ENCODE results near the gene PCDH15. TPM values are rescaled to one million over a fixed set of nuclear protein-coding genes. Genes with fewer than 3 reads are reported as not detected.

PCDH15 gene
- total RNA-seq, 2 donors from 2014 or later, result 1.1 TPM; not detected in 1

DNA sequence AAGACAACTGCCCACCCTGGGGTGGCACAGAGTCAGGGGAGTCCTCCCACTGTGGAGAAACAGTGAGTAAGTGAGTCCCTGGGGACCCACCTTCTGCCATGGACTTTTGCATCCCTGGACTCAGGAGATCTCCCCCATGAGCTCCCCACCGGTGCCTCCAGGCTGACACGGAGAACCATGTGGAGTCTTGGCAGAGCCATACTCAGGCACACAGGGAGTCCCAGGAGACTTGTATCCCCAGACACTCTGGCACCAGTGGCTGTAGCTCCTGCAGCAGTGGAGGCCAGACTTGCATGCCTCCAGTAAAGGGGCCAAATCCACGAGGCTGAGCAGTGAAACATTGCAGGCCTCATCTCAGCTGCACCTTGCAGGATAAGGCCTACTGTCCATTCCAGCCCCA is 791.4 kb downstream of the PCDH15 start:
- 78% methylated on average over 3 of the region's 3 CpGs for WGBS
- H3K27me3 ChIP-seq (replicated peaks; ENCODE audit: insufficient read depth), result no peaks in the 10 kb centered on the region
- no peak for DNase-seq (ENCODE audit: low spot score)
- no peak overlapping the region for H3K27ac ChIP-seq
- no peaks in the 10 kb centered on the region for H3K36me3 ChIP-seq
- no peak overlapping the region for H3K4me3 ChIP-seq
- intact Hi-C loops (cut with DNase I), result no loop called here
- TF ChIP-seq POLR2A (IDR thresholded peaks at IDR 0.05) (no peak), POLR2AphosphoS5 (IDR thresholded peaks at IDR 0.05) (no peak)
- TF ChIP-seq, protein P1, sequence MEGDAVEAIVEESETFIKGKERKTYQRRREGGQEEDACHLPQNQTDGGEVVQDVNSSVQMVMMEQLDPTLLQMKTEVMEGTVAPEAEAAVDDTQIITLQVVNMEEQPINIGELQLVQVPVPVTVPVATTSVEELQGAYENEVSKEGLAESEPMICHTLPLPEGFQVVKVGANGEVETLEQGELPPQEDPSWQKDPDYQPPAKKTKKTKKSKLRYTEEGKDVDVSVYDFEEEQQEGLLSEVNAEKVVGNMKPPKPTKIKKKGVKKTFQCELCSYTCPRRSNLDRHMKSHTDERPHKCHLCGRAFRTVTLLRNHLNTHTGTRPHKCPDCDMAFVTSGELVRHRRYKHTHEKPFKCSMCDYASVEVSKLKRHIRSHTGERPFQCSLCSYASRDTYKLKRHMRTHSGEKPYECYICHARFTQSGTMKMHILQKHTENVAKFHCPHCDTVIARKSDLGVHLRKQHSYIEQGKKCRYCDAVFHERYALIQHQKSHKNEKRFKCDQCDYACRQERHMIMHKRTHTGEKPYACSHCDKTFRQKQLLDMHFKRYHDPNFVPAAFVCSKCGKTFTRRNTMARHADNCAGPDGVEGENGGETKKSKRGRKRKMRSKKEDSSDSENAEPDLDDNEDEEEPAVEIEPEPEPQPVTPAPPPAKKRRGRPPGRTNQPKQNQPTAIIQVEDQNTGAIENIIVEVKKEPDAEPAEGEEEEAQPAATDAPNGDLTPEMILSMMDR (IDR thresholded peaks at IDR 0.05), result no peak
- no peaks in the 10 kb centered on the region for H3K9me3 ChIP-seq
- no peaks in the 10 kb centered on the region for H3K4me1 ChIP-seq (replicated peaks)

DNA sequence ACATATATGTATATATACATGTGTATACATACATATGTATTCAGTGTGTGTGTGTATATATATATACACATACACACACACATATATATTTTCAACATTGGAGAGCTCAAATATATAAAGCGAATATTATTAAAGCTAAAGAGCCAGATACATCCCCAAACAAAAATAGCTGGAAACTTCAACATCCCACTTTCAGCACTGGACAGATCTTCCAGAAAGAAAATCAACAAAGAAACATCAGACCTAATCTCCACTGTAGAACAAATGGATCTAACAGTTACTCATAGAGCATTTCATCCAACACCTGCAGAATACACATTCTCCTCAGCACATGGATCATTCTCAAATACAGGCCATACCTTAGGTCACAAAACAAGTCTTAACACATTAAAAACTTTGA is 799.0 kb downstream of the PCDH15 start:
- TF ChIP-seq POLR2AphosphoS5 (IDR thresholded peaks at IDR 0.05) (no peak), POLR2A (IDR thresholded peaks at IDR 0.05) (no peak)
- TF ChIP-seq, protein P1 (IDR thresholded peaks at IDR 0.05), result no peak
- H3K4me1 ChIP-seq (replicated peaks), result no peaks in the 10 kb centered on the region
- no peaks in the 10 kb centered on the region for H3K27me3 ChIP-seq (replicated peaks; ENCODE audit: insufficient read depth)
- no peak overlapping the region for H3K27ac ChIP-seq
- whole genome bisulfite sequencing, result 85% methylated on average over 1 of the region's 1 CpG
- DNase-seq (ENCODE audit: low spot score), result no peak
- H3K36me3 ChIP-seq, result no peaks in the 10 kb centered on the region
- intact Hi-C loops (cut with DNase I), result no loop called here
- no peak overlapping the region for H3K4me3 ChIP-seq
- no peaks in the 10 kb centered on the region for H3K9me3 ChIP-seq

DNA sequence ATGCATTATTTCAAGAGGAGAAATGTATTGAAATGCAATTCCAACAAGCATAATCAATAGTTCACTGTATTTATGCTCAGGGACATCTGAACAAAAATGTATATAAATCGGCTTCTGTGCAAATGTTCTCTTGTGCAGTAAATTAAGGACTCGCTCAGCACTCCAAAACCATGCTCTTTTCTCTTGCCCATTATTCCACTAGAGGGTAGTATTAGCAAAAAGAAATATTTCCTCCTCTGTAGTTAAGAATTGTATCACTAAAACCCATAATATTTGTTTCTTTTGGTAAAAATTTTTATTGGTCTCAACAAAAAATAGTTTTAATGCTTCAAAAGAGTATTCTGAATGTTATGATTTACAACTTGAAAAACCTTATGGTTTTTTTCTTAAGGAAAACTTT is 803.1 kb downstream of the PCDH15 start:
- Histone ChIP-seq H3K4me1 (replicated peaks) (no peaks in the 10 kb centered on the region), H3K36me3 (no peaks in the 10 kb centered on the region), H3K4me3 (no peak overlapping the region), H3K27me3 (replicated peaks; ENCODE audit: insufficient read depth) (no peaks in the 10 kb centered on the region), H3K27ac (no peak overlapping the region), H3K9me3 (no peaks in the 10 kb centered on the region)
- no peak for DNase-seq (ENCODE audit: low spot score)
- TF ChIP-seq POLR2AphosphoS5 (IDR thresholded peaks at IDR 0.05), result no peak
- TF ChIP-seq, protein P1 (IDR thresholded peaks at IDR 0.05), result peak in 1 of 4 experiments; percentile 15
- WGBS, result 28% methylated on average over 2 of the region's 2 CpGs
- intact Hi-C loops (cut with DNase I), result loop anchor here (5.0 kb wide), 1 partner anchor 404 kb away; no protein-coding TSS in a partner anchor

DNA sequence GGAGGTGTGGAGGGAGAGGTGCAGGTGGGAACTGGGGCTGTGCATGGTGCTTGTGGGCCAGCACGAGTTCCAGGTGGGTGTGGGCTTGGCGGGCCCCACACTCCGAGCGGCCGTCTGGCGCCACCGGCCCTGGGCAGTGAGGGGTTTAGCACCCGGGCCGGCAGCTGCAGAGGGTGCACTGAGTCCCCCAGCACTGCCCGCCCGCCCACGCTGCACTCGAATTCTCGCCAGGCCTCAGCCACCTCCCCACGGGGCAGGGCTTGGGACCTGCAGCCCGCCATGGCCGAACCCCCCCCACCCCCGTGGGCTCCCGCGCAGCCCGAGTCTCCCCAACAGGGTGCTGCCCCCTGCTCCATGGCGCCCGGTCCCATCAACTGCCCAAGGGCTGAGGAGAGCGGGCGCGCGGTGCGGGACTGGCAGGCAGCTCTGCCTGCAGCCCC is 810.2 kb downstream of the PCDH15 start:
- intact Hi-C loops (cut with DNase I), result no loop called here
- WGBS, result 91% methylated on average over 28 of the region's 28 CpGs

DNA sequence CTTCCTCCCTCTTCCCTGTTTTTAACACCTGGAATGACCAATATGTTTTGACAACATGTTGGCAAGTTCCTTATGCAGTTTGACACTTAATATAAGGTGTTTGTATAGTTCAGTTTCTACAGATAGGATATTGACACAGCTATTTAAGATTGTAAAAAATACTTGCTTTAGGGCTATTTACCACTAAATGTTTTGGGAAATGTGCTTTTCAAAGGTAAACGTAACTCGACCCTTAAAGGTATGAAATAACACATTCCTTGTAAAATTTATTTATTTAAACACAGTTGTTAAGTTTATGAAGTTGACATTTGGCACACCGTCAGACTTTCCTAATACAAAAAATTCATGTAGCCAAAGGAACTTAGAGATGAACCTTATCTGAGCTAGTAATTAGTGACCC is 817.6 kb downstream of the PCDH15 start:
- TF ChIP-seq POLR2A (IDR thresholded peaks at IDR 0.05), result no peak
- TF ChIP-seq POLR2AphosphoS5 (IDR thresholded peaks at IDR 0.05), result no peak
- TF ChIP-seq, protein P1 (IDR thresholded peaks at IDR 0.05), result no peak
- no peak overlapping the region for H3K4me3 ChIP-seq
- no peaks in the 10 kb centered on the region for H3K27me3 ChIP-seq (replicated peaks; ENCODE audit: insufficient read depth)
- DNase-seq (ENCODE audit: low spot score), result no peak
- no peak overlapping the region for H3K27ac ChIP-seq
- H3K9me3 ChIP-seq, result no peaks in the 10 kb centered on the region
- H3K36me3 ChIP-seq, result no peaks in the 10 kb centered on the region
- no peaks in the 10 kb centered on the region for H3K4me1 ChIP-seq (replicated peaks)
- intact Hi-C loops (cut with DNase I), result no loop called here
- WGBS, result 24% methylated on average over 3 of the region's 3 CpGs

More for the DNA sequence above, 810.2 kb downstream of the PCDH15 start:
- TF ChIP-seq POLR2A (IDR thresholded peaks at IDR 0.05) (no peak), POLR2AphosphoS5 (IDR thresholded peaks at IDR 0.05) (no peak)
- TF ChIP-seq, protein P1 (IDR thresholded peaks at IDR 0.05), result no peak
- no peaks in the 10 kb centered on the region for H3K4me1 ChIP-seq (replicated peaks)
- no peaks in the 10 kb centered on the region for H3K9me3 ChIP-seq
- H3K27ac ChIP-seq, result no peak overlapping the region
- no peak overlapping the region for H3K4me3 ChIP-seq
- no peaks in the 10 kb centered on the region for H3K27me3 ChIP-seq (replicated peaks; ENCODE audit: insufficient read depth)
- DNase-seq (ENCODE audit: low spot score), result no peak
- no peaks in the 10 kb centered on the region for H3K36me3 ChIP-seq

Data from prostate gland (tissue), 2 donors.